Measurements from ENCODE around the gene ABHD17A.

The ABHD17A gene

GRCh38 chr19:1865172-1866010, 19.9 kb downstream of the ABHD17A start:
- in situ Hi-C loops (cut with HindIII; ENCODE audit: low sequenced_read_pairs): no loop called here

- in situ Hi-C loops (cut with HindIII; ENCODE audit: low sequenced_read_pairs): no loop called here
These were observed 20.7 kb downstream of the ABHD17A start for GRCh38 chr19:1864480-1865171.

GRCh38 chr19:1863638-1864479, 21.4 kb downstream of the ABHD17A start:
- in situ Hi-C loops (cut with HindIII; ENCODE audit: low sequenced_read_pairs): no loop called here

GRCh38 chr19:1863328-1863637, 22.0 kb downstream of the ABHD17A start, which contains the start of gene KLF16:
Gene KLF16, minus strand, starts transcription at chr19:1863579. Its CDS starts 82 bp downstream, at chr19:1863497.
- in situ Hi-C loops (cut with HindIII; ENCODE audit: low sequenced_read_pairs): no loop called here

- in situ Hi-C loops (cut with HindIII; ENCODE audit: low sequenced_read_pairs): no loop called here
These were observed 22.6 kb downstream of the ABHD17A start for GRCh38 chr19:1862424-1863327.

- in situ Hi-C loops (cut with HindIII; ENCODE audit: low sequenced_read_pairs): no loop called here
These were observed 23.2 kb downstream of the ABHD17A start for GRCh38 chr19:1862068-1862423.

- in situ Hi-C loops (cut with HindIII; ENCODE audit: low sequenced_read_pairs): no loop called here
These were observed 23.7 kb downstream of the ABHD17A start for GRCh38 chr19:1861599-1862031.

- in situ Hi-C loops (cut with HindIII; ENCODE audit: low sequenced_read_pairs): no loop called here
These were observed 24.3 kb downstream of the ABHD17A start for GRCh38 chr19:1860821-1861598.

GRCh38 chr19:1860042-1860775, 25.1 kb downstream of the ABHD17A start:
- in situ Hi-C loops (cut with HindIII; ENCODE audit: low sequenced_read_pairs): no loop called here

- in situ Hi-C loops (cut with HindIII; ENCODE audit: low sequenced_read_pairs): no loop called here
These were observed 25.9 kb downstream of the ABHD17A start for GRCh38 chr19:1859331-1859781.

- in situ Hi-C loops (cut with HindIII; ENCODE audit: low sequenced_read_pairs): no loop called here
These were observed 26.7 kb downstream of the ABHD17A start for GRCh38 chr19:1858412-1859081.

- in situ Hi-C loops (cut with HindIII; ENCODE audit: low sequenced_read_pairs): no loop called here
These were observed 27.5 kb downstream of the ABHD17A start for GRCh38 chr19:1857648-1858326.

GRCh38 chr19:1856698-1857603, 28.3 kb downstream of the ABHD17A start:
- in situ Hi-C loops (cut with HindIII; ENCODE audit: low sequenced_read_pairs): no loop called here

GRCh38 chr19:1856345-1856697, 29.0 kb downstream of the ABHD17A start:
- in situ Hi-C loops (cut with HindIII; ENCODE audit: low sequenced_read_pairs): no loop called here

GRCh38 chr19:1855828-1856255, 29.5 kb downstream of the ABHD17A start:
- in situ Hi-C loops (cut with HindIII; ENCODE audit: low sequenced_read_pairs): no loop called here

- in situ Hi-C loops (cut with HindIII; ENCODE audit: low sequenced_read_pairs): no loop called here
These were observed 30.1 kb downstream of the ABHD17A start for GRCh38 chr19:1855040-1855827.
